Parathyroid adenoma (tissue), 2 donors: Measurements from ENCODE around the gene GPR63.

Source experiments
- H2AFZ ChIP-seq: fragments of 300-600 bp; sonication (generic); one replicate; pipeline ENCODE4 v1.7.0; 2017; ENCODE audit warnings: antibody characterized with exemption, mild to moderate bottlenecking
- H3K27ac ChIP-seq: fragments of 300-600 bp; sonication (generic); one replicate; pipeline ENCODE4 v1.7.0; 2017
- H3K27me3 ChIP-seq: fragments of 300-600 bp; sonication (generic); one replicate; pipeline ENCODE4 v1.7.0; 2017; ENCODE audit warnings: low read length; ENCODE audit not compliant: control insufficient read depth, insufficient read depth
- H3K36me3 ChIP-seq: fragments of 300-600 bp; sonication (generic); one replicate; pipeline ENCODE4 v1.7.0; 2017; ENCODE audit warnings: low read length; ENCODE audit not compliant: control insufficient read depth, insufficient read depth
- H3K4me1 ChIP-seq: fragments of 300-600 bp; sonication (generic); one replicate; pipeline ENCODE4 v1.7.0; 2017; ENCODE audit warnings: control low read depth
- H3K4me2 ChIP-seq: fragments of 300-600 bp; sonication (generic); one replicate; pipeline ENCODE4 v1.7.0; 2017; ENCODE audit warnings: low read length
- H3K4me3 ChIP-seq: fragments of 300-600 bp; sonication (generic); one replicate; pipeline ENCODE4 v1.7.0; 2017; ENCODE audit warnings: low read depth, low read length
- H3K79me2 ChIP-seq: fragments of 300-600 bp; sonication (generic); one replicate; pipeline ENCODE4 v1.7.0; 2017; ENCODE audit warnings: control low read depth
- H3K9ac ChIP-seq: fragments of 300-600 bp; sonication (generic); one replicate; pipeline ENCODE4 v1.7.0; 2017; ENCODE audit warnings: mild to moderate bottlenecking
- H3K9me3 ChIP-seq: fragments of 300-600 bp; sonication (generic); one replicate; pipeline ENCODE4 v1.7.0; 2017; ENCODE audit warnings: low read length; ENCODE audit not compliant: control insufficient read depth
- TF ChIP-seq, protein P1 (sequence below): fragments of 300-600 bp; sonication (generic); IDR thresholded peaks from one replicate; pipeline ENCODE4 v1.7.0; 2017; ENCODE audit warnings: antibody characterized with exemption, mild to moderate bottlenecking
- donor health status: primary hyperparathyroidism.

The GPR63 gene

DNA sequence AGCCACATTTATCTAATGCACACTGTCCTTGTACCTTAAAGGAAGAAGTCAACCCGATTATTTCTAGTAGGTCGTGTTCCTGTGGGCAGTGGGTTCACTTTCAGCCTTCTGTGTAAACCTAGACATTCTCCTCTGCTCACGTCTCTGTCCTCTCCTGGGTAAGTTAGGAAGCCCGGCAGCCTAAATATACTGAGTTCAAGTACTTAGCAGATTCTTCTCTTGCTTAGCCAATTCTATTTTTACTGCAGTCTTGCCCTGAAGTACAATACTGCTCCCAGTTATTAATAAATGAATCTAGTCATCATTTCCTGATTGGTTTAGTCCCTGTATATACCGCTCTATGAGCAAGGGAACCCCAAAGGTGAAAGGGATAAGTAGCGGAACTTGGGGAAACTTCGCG lies 14.6 kb upstream of the GPR63 start:
- TF ChIP-seq, protein P1, sequence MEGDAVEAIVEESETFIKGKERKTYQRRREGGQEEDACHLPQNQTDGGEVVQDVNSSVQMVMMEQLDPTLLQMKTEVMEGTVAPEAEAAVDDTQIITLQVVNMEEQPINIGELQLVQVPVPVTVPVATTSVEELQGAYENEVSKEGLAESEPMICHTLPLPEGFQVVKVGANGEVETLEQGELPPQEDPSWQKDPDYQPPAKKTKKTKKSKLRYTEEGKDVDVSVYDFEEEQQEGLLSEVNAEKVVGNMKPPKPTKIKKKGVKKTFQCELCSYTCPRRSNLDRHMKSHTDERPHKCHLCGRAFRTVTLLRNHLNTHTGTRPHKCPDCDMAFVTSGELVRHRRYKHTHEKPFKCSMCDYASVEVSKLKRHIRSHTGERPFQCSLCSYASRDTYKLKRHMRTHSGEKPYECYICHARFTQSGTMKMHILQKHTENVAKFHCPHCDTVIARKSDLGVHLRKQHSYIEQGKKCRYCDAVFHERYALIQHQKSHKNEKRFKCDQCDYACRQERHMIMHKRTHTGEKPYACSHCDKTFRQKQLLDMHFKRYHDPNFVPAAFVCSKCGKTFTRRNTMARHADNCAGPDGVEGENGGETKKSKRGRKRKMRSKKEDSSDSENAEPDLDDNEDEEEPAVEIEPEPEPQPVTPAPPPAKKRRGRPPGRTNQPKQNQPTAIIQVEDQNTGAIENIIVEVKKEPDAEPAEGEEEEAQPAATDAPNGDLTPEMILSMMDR = no peak
- Histone ChIP-seq H3K27ac (no peak overlapping the region), H3K9ac (no peak overlapping the region), H3K79me2 (no peaks in the 10 kb centered on the region), H3K4me3 (no peak overlapping the region), H3K36me3 (no peaks in the 10 kb centered on the region), H3K4me1 (no peaks in the 10 kb centered on the region), H3K27me3 (no peaks in the 10 kb centered on the region), H3K4me2 (no peak overlapping the region), H2AFZ (no peak overlapping the region), H3K9me3 (no peaks in the 10 kb centered on the region)

DNA sequence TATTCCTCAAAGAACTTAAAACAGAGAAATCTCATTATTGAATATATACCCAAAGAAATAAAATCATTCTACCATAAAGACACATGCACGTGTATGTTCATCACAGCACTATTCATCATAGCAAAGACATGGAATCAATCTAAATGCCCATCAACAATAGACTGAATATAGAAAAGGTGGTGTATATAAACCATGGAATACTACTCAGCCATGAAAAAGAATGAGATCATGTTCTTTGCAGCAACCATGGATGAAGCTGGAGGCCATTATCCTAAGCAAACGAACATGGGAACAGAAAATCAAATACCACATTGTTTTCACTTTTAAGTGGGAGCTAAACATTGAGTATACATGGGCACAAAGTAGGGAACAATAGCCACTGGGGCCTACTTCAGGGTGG lies 12.3 kb upstream of the GPR63 start:
- Histone ChIP-seq H3K79me2 (no peaks in the 10 kb centered on the region), H3K27ac (no peak overlapping the region), H3K4me2 (no peak overlapping the region), H2AFZ (no peak overlapping the region), H3K9me3 (no peaks in the 10 kb centered on the region), H3K9ac (no peak overlapping the region), H3K27me3 (no peaks in the 10 kb centered on the region), H3K36me3 (no peaks in the 10 kb centered on the region), H3K4me1 (no peaks in the 10 kb centered on the region), H3K4me3 (no peak overlapping the region)
- TF ChIP-seq, protein P1 = no peak

DNA sequence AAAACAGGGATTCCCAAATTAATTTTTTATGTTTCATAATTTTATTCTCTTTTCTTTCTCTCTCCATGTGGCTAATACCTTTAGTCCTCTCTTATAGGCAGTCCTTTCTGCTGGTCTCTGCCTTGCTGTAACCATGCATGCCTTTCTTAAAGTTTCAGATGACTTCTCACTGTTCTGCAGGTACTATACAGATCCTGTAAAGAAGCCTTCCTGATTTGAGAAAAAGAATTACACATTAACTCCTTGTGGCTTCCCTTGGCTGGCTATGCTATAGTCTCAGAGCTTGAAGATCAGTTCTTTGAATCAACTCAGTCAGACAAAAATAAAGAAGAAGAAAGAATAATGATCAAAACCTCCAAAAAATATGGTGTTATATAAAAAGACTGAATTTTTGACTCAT lies 7.3 kb upstream of the GPR63 start:
- Histone ChIP-seq H2AFZ (no peak overlapping the region), H3K4me2 (no peak overlapping the region), H3K9ac (no peak overlapping the region), H3K27ac (no peak overlapping the region), H3K27me3 (no peaks in the 10 kb centered on the region), H3K9me3 (no peaks in the 10 kb centered on the region), H3K4me1 (no peaks in the 10 kb centered on the region), H3K36me3 (no peaks in the 10 kb centered on the region), H3K4me3 (no peak overlapping the region), H3K79me2 (no peaks in the 10 kb centered on the region)
- TF ChIP-seq, protein P1 = no peak

DNA sequence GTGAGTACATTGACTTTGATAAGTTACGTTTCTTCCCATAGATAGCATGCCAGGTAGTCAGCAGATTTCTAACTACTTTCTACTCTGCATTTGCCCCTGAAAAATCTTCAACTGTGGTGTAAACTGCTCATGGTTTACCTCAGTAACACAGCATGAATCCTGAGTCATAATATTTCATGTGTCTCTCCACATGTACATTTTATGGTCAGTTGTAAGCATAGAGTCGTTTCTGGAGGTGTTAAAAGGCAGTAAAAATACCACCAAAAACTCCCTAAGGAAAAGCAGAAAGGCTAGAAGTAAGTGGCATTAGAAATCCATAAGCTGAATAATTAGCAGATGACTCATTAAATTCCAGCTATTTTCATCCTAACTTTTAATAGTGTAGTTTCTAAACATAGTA lies 4.1 kb upstream of the GPR63 start:
- Histone ChIP-seq H3K4me3 (no peak overlapping the region), H3K79me2 (no peaks in the 10 kb centered on the region), H3K9me3 (no peaks in the 10 kb centered on the region), H3K36me3 (no peaks in the 10 kb centered on the region), H3K4me2 (no peak overlapping the region), H2AFZ (peak overlapping the region; percentile 31), H3K27ac (no peak overlapping the region), H3K27me3 (no peaks in the 10 kb centered on the region), H3K4me1 (no peaks in the 10 kb centered on the region), H3K9ac (no peak overlapping the region)
- TF ChIP-seq, protein P1 = no peak

DNA sequence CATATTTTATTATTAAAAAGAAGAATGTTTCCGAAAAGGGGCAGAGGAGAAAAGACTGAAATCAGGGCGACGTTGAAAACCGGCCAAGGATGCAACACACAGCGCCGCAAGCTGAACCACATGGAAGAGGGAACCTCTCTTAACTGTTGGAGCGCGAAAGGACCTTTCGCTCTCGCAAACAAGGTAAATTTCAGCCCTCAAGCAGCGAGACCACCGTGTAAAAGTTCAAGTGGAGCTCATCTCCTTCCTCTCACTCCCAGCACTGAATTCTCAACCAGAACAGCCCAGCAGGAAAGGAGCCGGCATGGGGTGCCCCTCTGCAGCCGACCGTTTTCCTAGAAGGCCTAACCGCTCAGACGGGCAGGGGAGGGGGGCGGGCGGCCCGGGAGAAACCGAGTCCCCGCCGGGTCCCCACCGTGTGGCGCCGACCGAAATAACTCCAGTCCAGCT lies 621 bp downstream of the GPR63 start:
- Histone ChIP-seq H2AFZ (peak overlapping the region; percentile 98), H3K4me1 (no peaks in the 10 kb centered on the region), H3K27me3 (no peaks in the 10 kb centered on the region), H3K4me2 (peak overlapping the region; percentile 89), H3K4me3 (peak overlapping the region; percentile 82), H3K9ac (peak overlapping the region; percentile 59), H3K27ac (peak overlapping the region; percentile 78), H3K9me3 (no peaks in the 10 kb centered on the region), H3K36me3 (no peaks in the 10 kb centered on the region), H3K79me2 (no peaks in the 10 kb centered on the region)
- TF ChIP-seq, protein P1 = no peak
